Peyer's patch (tissue), 4 donors: ENCODE data around the gene RMRP.

Source experiments
- POLR2A ChIP-seq, 2 donors: fragments of 450-650 bp; IDR thresholded peaks; one replicate each; pipeline ENCODE4 v1.5.1; 2017; ENCODE audit warnings: antibody characterized with exemption in 2 of 2, mild to moderate bottlenecking in 2 of 2, moderate library complexity in 2 of 2
- TF ChIP-seq, protein P1 (sequence below), 6 experiments: fragments of 450-650 bp in 4 of 6; fragments of 200-600 bp in 2 of 6; sonication (generic) in 1 of 6; IDR thresholded peaks; one replicate each; pipeline ENCODE4 v1.5.1; 2017 to 2019; ENCODE audit warnings: antibody characterized with exemption in 6 of 6, mild to moderate bottlenecking in 3 of 6, moderate library complexity in 1 of 6

DNA sequence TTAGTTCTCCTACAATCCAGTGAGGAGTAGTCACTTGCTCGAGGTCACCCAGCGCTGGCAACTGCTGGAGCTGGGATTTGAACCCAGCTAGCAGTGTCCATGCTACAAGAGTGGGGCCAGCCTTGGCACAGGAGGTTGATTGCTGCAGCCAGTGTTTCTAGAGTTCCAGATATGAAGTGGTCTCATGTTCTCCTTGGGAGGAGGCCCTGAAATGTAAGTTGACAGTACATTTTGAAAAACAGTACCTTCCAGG lies 1.1 kb upstream of the RMRP start:
- TF ChIP-seq, protein P1, sequence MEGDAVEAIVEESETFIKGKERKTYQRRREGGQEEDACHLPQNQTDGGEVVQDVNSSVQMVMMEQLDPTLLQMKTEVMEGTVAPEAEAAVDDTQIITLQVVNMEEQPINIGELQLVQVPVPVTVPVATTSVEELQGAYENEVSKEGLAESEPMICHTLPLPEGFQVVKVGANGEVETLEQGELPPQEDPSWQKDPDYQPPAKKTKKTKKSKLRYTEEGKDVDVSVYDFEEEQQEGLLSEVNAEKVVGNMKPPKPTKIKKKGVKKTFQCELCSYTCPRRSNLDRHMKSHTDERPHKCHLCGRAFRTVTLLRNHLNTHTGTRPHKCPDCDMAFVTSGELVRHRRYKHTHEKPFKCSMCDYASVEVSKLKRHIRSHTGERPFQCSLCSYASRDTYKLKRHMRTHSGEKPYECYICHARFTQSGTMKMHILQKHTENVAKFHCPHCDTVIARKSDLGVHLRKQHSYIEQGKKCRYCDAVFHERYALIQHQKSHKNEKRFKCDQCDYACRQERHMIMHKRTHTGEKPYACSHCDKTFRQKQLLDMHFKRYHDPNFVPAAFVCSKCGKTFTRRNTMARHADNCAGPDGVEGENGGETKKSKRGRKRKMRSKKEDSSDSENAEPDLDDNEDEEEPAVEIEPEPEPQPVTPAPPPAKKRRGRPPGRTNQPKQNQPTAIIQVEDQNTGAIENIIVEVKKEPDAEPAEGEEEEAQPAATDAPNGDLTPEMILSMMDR (IDR thresholded peaks at IDR 0.05): no peak
- TF ChIP-seq POLR2A (IDR thresholded peaks at IDR 0.05): no peak
